Neutrophil (primary cell): Measurements from ENCODE around the gene ITPR1.

Source experiments
- H3K27ac ChIP-seq: fragments of 200-600 bp; sonication (generic); 2 replicates; pipeline ENCODE4 v1.5.1; 2016; ENCODE audit warnings: mild to moderate bottlenecking, moderate library complexity
- H3K27me3 ChIP-seq: fragments of 200-600 bp; sonication (generic); 2 replicates; pipeline ENCODE4 v1.6.0; 2016; ENCODE audit warnings: mild to moderate bottlenecking
- H3K36me3 ChIP-seq: fragments of 200-600 bp; sonication (generic); 2 replicates; pipeline ENCODE4 v1.5.1; 2017
- H3K4me1 ChIP-seq, 2 experiments: fragments of 200-600 bp in 1 of 2; sonication (generic) in 1 of 2; 1 replicate in 1 of 2; 2 replicates in 1 of 2; pipeline versions ENCODE4 v1.5.1 to v1.6.1; 2013 to 2016; ENCODE audit warnings: low read depth in 1 of 2, low read length in 1 of 2, mild to moderate bottlenecking in 1 of 2, moderate library complexity in 1 of 2; ENCODE audit not compliant: control insufficient read depth in 1 of 2, insufficient read depth in 1 of 2
- H3K4me3 ChIP-seq, 2 experiments: fragments of 200-600 bp in 1 of 2; sonication (generic) in 1 of 2; 1 replicate in 1 of 2; 2 replicates in 1 of 2; pipeline ENCODE4 v1.5.1; 2013 to 2016; ENCODE audit warnings: low read depth in 1 of 2, low read length in 1 of 2, mild to moderate bottlenecking in 1 of 2, moderate library complexity in 1 of 2
- H3K9me3 ChIP-seq: fragments of 200-600 bp; sonication (generic); 2 replicates; pipeline ENCODE4 v1.5.1; 2016
- TF ChIP-seq, protein P1 (sequence below): fragments of 200-600 bp; sonication (generic); IDR thresholded peaks from 2 replicates; pipeline ENCODE4 v1.5.1; 2016; ENCODE audit warnings: antibody characterized with exemption

The ITPR1 gene

GRCh38 chr3:4804161-4805058, 311.3 kb downstream of the ITPR1 start:
- TF ChIP-seq, protein P1, sequence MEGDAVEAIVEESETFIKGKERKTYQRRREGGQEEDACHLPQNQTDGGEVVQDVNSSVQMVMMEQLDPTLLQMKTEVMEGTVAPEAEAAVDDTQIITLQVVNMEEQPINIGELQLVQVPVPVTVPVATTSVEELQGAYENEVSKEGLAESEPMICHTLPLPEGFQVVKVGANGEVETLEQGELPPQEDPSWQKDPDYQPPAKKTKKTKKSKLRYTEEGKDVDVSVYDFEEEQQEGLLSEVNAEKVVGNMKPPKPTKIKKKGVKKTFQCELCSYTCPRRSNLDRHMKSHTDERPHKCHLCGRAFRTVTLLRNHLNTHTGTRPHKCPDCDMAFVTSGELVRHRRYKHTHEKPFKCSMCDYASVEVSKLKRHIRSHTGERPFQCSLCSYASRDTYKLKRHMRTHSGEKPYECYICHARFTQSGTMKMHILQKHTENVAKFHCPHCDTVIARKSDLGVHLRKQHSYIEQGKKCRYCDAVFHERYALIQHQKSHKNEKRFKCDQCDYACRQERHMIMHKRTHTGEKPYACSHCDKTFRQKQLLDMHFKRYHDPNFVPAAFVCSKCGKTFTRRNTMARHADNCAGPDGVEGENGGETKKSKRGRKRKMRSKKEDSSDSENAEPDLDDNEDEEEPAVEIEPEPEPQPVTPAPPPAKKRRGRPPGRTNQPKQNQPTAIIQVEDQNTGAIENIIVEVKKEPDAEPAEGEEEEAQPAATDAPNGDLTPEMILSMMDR: no peak
- no peaks in the 10 kb centered on the region for H3K36me3 ChIP-seq

GRCh38 chr3:4805662-4806061, 312.5 kb downstream of the ITPR1 start:
- H3K4me3 ChIP-seq: no peak overlapping the region
- H3K36me3 ChIP-seq: no peaks in the 10 kb centered on the region
- H3K4me1 ChIP-seq: no peaks in the 10 kb centered on the region
- H3K27ac ChIP-seq: no peak overlapping the region
- no peaks in the 10 kb centered on the region for H3K27me3 ChIP-seq
- no peaks in the 10 kb centered on the region for H3K9me3 ChIP-seq
- TF ChIP-seq, protein P1: no peak

More at GRCh38 chr3:4804161-4805058, 311.3 kb downstream of the ITPR1 start:
- Histone ChIP-seq H3K9me3 (no peaks in the 10 kb centered on the region), H3K27me3 (no peaks in the 10 kb centered on the region), H3K4me1 (no peaks in the 10 kb centered on the region), H3K27ac (no peak overlapping the region), H3K4me3 (no peak overlapping the region)

DNA sequence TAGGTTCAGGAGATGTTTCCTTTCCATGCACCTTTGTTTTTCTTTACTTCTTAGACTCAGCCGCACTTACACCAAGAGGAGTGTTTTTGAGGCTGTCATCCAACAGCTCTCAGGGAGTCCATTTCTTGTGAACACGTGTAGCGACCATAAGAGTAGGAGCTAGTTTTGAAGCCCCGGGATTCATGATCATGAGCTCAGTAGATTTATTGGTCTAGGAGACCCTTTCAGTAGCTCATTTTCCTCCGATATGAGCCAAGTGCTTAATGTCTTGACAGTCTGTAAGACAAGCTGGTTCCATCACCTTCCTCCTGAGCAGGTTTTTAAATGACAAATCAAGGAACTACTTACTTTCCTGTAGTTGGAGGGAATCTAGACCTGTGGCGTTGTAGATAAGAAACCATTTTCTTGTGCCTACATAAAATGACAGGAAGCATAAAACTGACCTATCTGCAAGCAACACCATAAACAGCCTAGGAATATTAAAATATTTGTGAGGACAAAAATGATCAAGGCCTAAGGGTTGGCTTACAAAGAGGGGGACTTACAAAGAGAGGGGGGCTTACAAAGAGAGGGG, 313.5 kb downstream of the ITPR1 start:
- Histone ChIP-seq H3K4me1 (no peaks in the 10 kb centered on the region), H3K27ac (no peak overlapping the region), H3K36me3 (no peaks in the 10 kb centered on the region), H3K4me3 (no peak overlapping the region), H3K27me3 (no peaks in the 10 kb centered on the region), H3K9me3 (no peaks in the 10 kb centered on the region)
- TF ChIP-seq, protein P1: no peak

- Histone ChIP-seq H3K27ac (no peak overlapping the region), H3K4me3 (no peak overlapping the region), H3K9me3 (no peaks in the 10 kb centered on the region), H3K36me3 (no peaks in the 10 kb centered on the region), H3K4me1 (no peaks in the 10 kb centered on the region), H3K27me3 (no peaks in the 10 kb centered on the region)
- TF ChIP-seq, protein P1: no peak
These were observed 314.5 kb downstream of the ITPR1 start for GRCh38 chr3:4807381-4808280.

DNA sequence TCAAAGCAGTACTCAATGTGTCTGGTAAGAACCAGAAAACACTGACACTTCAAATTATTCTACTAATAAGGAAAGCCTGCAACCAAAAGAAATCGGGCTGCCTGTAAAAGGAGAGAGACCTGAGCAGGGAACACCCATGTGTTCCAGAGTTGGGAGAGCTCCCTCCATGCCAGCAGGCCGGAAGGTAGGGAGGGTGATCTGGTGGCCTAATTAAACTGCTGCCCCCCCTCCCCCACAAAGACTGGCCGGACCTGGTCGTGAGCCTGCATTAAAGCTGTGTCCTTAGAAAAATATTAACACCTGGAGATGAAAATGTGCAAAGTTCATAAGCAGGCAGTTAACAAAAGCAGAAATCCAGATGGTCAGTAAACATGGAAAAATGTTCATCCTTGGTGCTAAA, 315.5 kb downstream of the ITPR1 start:
- TF ChIP-seq, protein P1: no peak
- no peaks in the 10 kb centered on the region for H3K36me3 ChIP-seq
- no peak overlapping the region for H3K27ac ChIP-seq
- no peak overlapping the region for H3K4me3 ChIP-seq
- H3K27me3 ChIP-seq: no peaks in the 10 kb centered on the region
- H3K9me3 ChIP-seq: no peaks in the 10 kb centered on the region
- no peaks in the 10 kb centered on the region for H3K4me1 ChIP-seq
